Hematopoietic multipotent progenitor cell treated with erythropoietin and hydrocortisone succinate and interleukin-3 and kit ligand, for 8 days (in vitro differentiated cells): ENCODE results near the gene NCKIPSD.

Experiments
- DNase-seq: peaks from one replicate; pipeline ENCODE4 v3.0.0-alpha.2; 2015

Gene NCKIPSD

DNA sequence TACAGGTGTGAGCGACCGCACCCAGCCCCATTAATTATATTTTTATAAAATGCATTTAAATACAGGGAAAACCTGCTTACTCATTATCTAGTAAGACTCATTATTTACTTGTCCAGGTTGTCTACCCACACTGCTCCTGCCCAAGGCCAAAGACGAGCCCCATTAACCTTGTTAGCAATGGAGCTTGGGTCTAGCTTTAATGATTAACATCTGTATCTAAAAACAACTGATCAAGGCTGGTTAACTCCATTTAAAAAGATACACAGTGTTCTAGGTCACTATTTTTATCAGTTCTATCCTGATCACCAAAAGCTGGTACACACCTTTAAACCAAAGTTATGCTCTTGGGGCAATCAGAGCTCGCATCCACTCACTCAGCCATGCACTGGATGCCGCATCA, 10.4 kb upstream of the NCKIPSD start:
- DNase-seq, result no peak

GRCh38 chr3:48695393-48695753, 9.7 kb upstream of the NCKIPSD start:
- no peak for DNase-seq

DNA sequence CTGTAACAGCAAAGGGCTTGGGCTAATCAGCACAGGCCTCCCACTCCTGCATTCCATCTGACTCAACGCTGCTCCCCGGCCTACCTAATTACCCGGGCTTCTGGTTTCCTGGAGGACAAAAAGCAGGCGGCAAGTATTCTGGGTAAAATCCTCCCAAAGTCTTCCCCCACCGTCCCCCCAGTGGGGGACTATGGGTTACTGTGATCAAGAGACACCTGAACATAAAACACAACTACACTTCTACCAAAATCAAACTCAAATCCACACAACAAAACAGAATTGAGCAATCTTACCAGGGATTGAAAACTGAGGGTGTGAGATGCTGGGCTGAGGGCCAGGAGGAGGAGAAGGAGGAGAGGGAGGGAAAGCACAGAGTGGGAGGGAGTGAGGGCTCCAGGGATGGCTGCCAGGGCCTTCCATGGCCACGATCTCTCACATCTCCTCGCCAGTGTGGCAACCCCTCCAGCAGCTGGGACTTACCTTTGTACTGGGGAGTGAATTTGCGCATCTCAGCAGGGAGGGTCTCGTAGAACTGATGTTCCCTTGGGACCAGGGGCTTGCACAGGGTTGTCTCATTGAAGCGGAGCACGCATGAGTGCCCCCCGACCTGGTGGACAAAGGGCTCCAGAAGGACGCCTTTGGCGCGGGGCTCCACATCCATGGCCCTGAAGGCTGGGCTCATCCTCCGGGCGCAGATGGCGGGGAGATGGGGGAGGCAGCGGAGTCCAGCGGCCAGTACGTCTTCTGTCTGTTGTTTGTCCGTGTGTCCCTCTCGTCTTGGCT, 9.1 kb upstream of the NCKIPSD start:
- DNase-seq, result no peak

GRCh38 chr3:48693826-48694225, 8.1 kb upstream of the NCKIPSD start:
- DNase-seq, result no peak

DNA sequence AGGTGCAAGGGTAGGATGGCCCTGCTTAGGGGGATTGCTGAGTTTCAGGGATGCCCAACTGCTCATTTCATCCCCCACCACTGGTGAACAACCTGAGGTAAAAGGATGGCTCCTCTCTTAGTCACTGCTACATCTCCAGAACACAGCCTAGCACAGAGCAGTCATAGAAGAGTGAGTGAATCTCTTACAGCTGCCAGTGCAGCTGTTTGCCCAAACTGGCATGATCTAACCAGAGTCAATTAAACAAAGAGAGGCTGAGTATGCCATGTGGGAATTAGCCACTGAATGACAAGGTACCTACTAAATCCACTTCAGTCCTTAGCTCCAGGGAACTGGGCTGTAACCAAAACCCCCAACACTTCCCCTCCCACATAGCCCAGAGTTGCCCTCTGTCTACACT, 6.8 kb upstream of the NCKIPSD start:
- no peak for DNase-seq

- DNase-seq, result no peak
These were observed 5.2 kb upstream of the NCKIPSD start for GRCh38 chr3:48690846-48691458.

GRCh38 chr3:48689384-48689783, 3.7 kb upstream of the NCKIPSD start:
- no peak for DNase-seq

DNA sequence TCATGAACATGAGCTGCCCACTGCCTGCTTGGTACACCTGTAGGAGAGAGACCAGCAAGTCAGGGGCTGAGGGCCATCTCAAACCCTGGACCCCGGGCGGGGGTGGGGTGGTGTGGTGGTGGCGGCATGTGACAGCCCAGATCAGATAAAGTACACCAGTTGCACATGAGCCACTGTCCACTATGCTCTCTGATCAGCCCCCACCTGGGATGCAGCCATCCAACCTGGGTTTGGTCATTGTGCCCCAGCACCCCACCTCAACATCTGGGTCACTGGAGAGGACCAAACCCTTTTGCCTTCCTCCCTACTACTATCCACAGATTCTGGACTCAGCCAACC, 3.0 kb upstream of the NCKIPSD start:
- DNase-seq, result no peak

- no peak for DNase-seq
These were observed 2.5 kb upstream of the NCKIPSD start for GRCh38 chr3:48688032-48688736.

DNA sequence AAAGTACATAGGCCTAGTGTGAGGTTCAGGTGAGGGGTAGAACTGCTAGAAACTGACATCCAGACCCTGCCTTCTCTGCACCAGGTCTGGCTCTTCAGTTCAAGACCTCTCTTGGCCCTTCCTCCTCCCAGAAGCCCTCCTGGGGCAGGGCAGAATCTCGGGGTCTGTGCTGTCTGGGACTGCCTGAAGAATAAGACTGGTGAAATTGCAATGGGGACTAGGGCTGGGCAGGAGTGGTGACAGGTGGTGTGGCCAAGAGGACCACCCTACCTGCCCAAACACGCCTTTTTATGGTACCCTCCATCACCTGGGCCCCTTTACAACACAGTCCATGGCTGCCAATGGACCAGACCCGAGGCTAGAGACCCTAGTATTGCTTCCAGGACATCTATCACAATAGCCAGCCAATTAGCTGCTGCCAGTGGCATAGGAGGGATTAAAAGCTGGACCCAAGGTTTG, 1.5 kb upstream of the NCKIPSD start:
- DNase-seq, result no peak

DNA sequence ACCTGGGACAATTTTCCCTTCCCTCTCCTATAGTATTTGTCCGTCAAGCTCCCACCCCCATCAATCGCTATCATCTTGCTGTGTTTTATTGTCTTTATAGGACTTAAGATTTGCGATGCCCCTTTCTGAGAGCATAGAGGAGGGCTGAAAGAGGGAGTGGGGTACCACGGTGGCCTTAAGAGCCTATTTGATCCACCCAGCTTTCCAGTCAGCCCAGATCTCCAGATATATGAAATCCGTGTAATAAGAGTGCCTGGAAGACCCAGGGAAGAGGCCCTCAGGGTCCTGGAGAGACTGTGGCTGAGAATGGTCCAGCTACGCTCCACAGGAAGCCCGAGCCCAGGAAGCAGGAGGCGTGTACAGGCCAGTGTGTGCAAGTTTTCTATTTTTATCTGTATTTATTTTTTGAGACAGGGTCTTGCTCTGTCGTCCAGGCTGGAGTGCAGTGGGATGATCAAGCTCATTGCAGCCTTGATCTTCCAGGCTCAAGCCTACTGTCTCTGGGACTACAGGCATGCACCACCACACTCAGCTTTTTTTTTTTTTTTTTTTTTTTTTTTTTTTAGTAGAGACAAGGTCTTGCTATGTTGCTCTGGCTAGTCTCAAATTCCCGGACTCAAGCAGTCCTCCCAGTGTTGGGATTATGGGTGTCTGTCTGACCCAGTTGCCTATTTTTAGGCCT, 964 bp upstream of the NCKIPSD start:
- no peak for DNase-seq

DNA sequence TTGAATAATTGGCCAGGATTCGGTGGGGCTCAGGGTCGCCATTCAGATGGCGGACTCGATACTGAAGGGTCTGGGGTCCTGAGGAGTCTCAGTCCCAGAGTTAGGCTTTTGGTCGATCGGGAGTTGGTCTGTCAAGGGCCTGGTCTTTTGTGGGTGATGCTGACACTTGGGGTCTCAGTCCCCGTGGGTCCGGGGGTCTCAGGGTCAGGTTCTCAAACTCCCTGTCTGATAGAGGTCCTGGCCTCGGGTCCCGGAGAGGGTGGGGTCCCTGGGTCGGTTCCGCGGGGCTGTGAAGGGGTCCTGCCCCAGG, 467 bp downstream of the NCKIPSD start:
- no peak for DNase-seq

DNA sequence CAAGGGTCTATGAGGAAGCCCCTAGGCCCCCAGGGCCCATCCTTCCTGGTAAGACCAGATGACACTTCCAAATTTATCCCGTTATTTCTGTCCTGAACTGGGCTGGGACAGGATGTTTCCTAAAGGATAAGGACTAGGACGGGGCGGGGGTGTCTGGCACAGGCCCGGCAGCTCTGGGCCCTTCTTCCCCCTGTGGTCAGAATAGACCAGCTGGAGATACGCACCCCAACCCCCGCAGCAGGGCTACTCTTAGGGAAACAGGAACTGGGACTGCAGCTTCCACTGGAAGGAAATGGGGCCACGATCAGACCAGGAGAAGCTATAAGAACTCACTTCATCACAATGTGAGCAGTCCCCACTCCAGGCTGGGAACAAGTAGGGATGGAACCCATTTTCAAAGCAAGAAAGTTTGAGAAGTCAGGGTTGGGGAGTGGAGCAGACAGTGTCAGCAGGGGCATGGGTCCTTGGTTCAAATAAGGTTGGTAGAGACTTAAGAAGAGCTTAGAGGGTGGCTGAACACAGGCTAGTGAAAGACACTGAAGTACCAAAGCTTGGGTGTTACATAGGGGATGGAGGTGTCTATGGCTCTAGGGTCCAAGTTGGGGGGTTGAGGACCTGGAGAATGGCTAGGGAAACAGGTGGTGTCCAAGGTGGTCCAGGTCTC, 1.1 kb downstream of the NCKIPSD start:
- peak; percentile 13 for DNase-seq

DNA sequence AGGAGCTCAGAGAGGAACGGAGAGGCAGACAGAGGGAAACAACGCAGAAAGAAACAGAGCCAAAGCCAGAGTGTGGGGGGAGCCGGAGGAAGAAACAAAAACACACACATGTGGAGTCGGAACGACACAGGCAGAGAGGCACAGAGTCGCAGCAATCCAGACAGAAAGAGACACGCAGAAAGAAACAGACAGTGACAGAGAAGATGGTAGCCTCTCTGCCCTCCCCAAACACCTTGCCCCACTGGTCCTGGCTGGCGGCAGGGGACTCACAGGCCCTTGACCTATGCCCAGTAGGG, 1.7 kb downstream of the NCKIPSD start:
- DNase-seq, result no peak

- no peak for DNase-seq
These were observed 2.9 kb downstream of the NCKIPSD start for GRCh38 chr3:48682786-48683185.

DNA sequence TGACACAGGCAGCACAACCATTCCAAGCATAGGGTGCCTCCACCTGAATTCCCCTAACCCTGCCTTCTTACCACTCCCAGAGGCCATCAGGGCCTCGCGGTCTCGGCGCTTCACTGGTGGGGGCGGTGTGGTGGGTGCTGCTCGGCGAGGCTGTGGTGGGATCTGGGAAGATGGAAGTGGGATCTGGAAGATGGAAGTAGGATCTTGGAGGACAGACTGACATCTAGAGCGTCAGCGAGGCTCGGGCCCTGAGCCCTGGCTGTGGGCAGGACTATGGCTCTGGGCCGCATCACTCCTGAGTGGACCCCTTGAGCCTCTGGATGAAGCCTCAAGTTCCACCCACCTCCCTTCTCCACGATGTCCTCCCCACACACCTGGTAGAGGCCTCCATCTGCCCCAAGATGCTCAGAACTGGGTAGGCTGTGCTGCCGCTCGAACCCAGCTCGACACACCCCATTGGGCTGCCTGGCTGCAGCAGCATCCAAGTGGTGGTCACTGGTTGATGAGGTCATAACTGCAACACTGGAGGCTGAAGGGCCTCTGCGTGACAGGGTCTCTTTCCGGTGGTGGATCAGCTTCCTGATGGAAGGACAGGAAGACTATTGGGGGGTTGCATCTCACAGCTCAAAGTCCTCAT, 3.6 kb downstream of the NCKIPSD start:
- DNase-seq, result no peak

GRCh38 chr3:48681541-48681880, 4.2 kb downstream of the NCKIPSD start:
- DNase-seq, result no peak

- DNase-seq, result no peak
These were observed 4.7 kb downstream of the NCKIPSD start for GRCh38 chr3:48680811-48681540.

DNA sequence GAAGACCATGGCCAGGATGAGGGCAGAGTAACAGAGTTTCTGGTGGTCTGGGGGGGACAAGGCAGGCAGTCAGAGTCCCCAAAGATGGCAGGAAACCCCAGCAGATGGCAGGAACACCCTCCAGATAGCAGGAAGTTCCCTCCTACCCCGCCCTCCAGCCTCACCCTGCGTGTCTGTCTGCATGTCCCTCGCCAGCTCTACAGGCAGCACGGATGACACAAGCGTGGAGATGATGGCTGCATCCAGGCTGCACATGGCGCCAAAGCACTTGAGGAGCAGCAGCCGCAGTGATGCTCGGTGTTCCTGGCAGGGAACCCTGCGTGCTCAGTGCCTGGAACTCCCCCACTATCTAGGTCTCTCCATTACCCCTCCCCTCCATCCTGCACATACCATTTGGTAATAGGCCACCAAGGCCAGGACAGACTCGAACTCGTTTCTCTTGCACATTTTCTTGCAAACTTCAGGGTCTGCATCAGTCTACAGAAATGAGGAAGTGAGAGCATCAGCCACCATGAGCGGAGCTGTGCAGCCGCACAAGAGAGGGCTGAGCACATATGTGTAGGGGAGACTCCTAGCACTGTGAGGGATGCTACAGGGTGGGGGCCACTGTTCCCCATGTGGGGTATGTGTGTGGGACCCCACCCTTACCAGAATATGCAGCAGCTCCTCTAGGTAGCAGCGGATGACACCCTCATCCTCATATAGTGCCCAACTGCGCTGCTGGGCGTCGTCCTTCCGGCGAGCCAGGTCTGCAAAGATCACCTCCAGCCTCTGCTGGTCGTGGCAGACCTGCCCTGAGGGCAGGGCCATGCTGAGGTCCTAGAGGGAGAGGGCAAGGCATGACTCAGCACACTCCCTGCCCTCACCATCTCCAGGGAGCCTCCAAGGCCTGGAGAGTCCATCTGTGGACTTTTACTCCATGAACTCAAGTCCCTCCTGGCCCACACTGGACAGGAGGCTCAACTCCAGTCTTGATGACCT, 6.0 kb downstream of the NCKIPSD start:
- DNase-seq, result peak; percentile 33

- DNase-seq, result no peak
These were observed 6.9 kb downstream of the NCKIPSD start for GRCh38 chr3:48678566-48679380.
